Measurements from ENCODE around the gene RNF217. TPM values are rescaled to one million over a fixed set of nuclear protein-coding genes. Genes with fewer than 3 reads are reported as not detected.
"Not testable (repeated sequence)": the region's sequence is repeated elsewhere in the genome, so short reads cannot be mapped to it uniquely, and the experiment has no call there.

RNF217 gene
- total RNA-seq, 1 experiment from 2014 or later = not detected

GRCh38 chr6:125015152-125015551, 52.9 kb downstream of the RNF217 start:
- DNase-seq (ENCODE audit: low spot score) = no peak

DNA sequence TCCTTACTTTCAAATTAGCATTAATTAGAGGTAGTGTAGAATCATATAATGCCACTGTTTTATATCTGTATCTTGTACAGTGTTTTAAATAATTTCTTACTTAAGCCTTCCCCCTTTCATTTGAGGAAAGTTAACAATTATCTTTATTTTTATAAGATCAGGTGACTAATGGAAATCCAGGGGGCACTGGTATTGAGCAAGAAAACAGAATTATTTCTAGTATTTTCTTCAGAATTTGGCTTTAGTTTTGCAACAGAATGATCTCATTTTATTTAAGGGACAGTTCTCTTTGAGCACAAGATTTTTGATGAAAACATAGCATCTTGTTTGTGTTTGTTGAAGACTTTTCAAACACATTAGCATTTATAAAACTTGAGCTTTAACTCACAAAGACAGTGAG, 55.9 kb downstream of the RNF217 start:
- no peak for DNase-seq (ENCODE audit: low spot score)

GRCh38 chr6:125019281-125019680, 57.0 kb downstream of the RNF217 start:
- no peak for DNase-seq (ENCODE audit: low spot score)

- no peak for DNase-seq (ENCODE audit: low spot score)
Observed at GRCh38 chr6:125019918-125020317, 57.7 kb downstream of the RNF217 start.

- DNase-seq (ENCODE audit: low spot score) = no peak
Observed at GRCh38 chr6:125020385-125020784, 58.1 kb downstream of the RNF217 start.

DNA sequence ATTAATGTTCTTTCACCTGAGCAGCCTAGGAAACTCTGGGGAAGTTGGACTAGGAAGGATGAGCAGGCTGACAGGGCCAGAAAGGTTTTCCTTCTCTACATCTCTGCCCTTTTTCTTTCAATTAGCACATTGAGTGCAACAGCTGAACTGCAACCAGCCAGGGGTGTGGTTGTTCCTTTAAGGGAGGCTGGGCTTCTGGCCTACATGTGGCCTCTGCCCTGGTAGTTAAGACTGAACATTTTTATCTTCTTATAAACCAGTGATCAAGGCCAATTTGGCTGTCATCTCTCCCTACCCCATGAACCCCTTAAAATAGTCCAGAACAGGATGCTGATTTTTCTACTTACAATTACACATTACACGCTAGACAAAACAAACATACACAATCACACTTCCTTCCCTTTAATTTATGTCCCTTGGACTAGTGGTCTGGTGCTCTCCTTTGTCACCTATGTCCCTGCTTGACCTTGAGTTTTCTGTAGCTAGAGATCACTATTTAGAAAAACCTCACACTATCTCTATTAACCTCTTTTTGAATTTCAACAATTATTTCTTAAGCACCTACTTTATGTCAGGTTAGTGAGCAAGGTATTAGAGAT, 60.3 kb downstream of the RNF217 start:
- no peak for DNase-seq (ENCODE audit: low spot score)

GRCh38 chr6:125025164-125025854, 63.1 kb downstream of the RNF217 start:
- no peak for DNase-seq (ENCODE audit: low spot score)

- no peak for DNase-seq (ENCODE audit: low spot score)
Observed at GRCh38 chr6:125027287-125027686, 65.0 kb downstream of the RNF217 start.

DNA sequence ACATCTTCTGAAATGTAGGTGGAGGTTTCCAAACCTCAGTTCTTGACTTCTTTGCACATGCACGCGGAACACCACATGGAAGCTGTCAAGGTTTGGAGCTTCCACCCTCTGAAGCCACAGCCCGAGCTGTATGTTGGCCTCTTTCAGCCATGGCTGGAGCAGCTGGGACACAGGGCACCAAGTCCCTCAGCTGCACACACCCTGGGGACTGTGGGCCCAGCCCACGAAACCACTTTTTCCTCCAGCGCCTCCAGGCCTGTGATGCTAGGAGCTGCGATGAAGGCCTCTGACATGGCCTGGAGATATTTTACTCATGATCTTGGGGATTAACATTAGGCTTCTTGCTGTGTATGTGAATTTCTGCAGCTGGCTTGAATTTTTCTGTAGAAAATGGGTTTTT, 68.7 kb downstream of the RNF217 start:
- no peak for DNase-seq (ENCODE audit: low spot score)

- no peak for DNase-seq (ENCODE audit: low spot score)
Observed at GRCh38 chr6:125031385-125031784, 69.1 kb downstream of the RNF217 start.

DNA sequence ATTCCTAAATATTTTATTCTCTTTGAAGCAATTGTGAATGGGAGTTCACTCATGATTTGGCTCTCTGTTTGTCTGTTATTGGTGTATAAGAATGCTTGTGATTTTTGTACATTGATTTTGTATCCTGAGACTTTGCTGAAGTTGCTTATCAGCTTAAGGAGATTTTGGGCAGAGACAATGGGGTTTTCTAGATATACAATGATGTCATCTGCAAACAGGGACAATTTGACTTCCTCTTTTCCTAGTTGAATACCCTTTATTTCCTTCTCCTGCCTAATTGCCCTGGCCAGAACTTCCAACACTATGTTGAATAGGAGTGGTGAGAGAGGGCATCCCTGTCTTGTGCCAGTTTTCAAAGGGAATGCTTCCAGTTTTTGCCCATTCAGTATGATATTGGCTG, 72.7 kb downstream of the RNF217 start:
- DNase-seq (ENCODE audit: low spot score) = not testable (repeated sequence)

- DNase-seq (ENCODE audit: low spot score) = not testable (repeated sequence)
Observed at GRCh38 chr6:125036486-125036885, 74.2 kb downstream of the RNF217 start.

DNA sequence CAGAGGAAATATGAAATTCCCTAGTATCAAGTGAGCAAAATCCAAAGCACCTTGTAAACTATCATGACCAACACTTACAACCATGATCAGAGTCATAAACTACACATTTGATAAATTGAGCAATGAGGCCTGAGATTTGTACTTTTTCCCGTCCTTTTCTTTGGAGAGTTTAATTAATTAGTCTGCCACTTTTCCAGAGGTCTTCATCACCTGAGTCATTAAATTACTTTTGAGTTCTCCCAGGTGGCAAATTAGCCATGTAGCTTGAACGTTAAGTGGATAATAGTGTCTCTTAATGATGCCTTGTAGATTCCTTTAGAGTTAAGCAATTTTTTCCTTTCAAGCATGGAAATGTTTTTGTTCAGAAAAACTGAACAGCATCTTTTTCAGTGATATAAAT, 75.6 kb downstream of the RNF217 start:
- DNase-seq (ENCODE audit: low spot score) = no peak

DNA sequence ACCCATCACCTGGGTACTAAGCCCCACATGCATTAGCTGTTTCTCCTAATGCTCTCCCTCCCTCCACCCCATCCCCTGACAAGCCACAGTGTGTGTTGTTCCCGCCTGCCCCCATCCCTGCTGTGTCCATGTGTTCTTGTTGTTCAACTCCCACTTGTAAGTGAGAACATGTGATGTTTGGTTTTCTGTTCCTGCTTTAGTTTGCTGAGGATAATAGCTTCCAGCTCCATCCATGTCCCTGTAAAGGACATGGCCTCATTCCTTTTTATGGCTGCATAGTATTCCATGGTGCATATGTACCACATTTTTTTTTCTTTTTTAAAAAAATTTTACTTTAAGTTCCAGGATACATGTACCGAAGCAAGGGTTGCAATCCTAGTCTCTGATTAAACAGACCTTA, 76.7 kb downstream of the RNF217 start:
- DNase-seq (ENCODE audit: low spot score) = no peak

DNA sequence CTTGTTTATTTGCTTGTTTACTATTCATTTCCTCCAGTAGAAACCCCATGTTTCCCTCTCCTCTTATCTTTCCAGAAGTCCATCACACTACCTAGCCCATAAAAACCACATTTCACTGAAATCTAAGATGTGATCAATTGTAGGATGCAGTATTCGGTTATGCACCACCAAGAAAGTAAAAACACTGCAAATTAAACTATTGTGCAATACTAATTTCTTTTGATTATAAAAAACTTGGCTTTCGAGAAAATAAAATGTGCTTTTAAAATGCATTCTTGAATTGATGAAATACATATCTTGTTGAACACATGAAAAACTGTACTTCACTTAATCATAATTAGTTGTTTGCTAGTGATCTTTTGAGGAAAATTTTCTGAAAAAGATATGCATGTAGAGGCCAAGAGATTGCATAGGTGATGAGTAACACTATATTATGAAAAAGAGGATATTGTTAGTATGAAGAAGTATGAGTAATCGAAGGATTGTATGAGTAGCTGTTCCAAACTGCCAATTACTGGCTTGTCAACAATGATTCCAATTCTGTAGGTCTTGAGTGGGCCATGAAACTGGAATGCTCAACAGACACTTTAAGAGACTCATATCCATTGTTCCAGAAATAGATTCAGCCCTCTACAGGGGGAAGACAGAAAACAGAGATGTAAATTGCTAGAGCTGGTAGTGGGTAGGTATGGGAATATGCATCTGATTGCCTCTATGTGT, 79.7 kb downstream of the RNF217 start:
- DNase-seq (ENCODE audit: low spot score) = no peak

DNA sequence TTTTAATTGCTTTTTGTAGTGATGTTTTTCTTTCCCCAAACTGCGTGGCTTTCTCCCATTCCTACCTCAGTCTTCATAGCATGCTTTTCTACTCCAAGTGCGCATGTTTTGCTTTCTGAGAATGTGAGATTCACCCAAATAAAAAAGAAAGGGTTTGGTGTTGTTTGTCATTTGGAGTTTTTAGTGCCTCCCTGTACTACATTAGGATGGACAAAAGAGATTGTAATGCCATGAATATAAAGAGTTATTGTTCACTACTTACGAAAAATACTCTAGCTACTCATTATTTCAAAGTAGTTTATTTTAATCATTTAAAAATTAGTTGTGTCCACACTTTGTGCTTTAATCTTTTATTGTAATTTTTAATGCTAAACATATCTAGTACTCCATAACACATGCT, 81.8 kb downstream of the RNF217 start:
- DNase-seq (ENCODE audit: low spot score) = no peak

DNA sequence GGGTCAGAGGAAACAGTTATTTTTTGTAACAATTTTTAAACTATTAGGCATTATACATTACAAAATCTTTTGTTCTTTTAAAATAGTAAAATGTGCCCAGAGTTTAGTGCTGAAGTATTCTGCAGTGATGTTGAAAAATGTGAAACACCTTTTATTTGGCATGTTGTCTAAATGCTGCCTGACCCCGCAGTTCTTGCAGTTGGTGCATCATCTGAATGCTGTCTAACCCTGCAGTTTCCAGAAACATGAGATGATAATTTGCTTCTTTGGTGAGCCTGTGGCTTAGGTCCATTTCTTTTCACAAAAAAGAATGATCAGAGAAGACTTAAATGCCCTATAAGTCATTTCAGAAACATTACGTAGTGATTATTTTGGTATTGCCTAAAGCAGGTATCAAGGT, 82.4 kb downstream of the RNF217 start:
- DNase-seq (ENCODE audit: low spot score) = no peak

DNA sequence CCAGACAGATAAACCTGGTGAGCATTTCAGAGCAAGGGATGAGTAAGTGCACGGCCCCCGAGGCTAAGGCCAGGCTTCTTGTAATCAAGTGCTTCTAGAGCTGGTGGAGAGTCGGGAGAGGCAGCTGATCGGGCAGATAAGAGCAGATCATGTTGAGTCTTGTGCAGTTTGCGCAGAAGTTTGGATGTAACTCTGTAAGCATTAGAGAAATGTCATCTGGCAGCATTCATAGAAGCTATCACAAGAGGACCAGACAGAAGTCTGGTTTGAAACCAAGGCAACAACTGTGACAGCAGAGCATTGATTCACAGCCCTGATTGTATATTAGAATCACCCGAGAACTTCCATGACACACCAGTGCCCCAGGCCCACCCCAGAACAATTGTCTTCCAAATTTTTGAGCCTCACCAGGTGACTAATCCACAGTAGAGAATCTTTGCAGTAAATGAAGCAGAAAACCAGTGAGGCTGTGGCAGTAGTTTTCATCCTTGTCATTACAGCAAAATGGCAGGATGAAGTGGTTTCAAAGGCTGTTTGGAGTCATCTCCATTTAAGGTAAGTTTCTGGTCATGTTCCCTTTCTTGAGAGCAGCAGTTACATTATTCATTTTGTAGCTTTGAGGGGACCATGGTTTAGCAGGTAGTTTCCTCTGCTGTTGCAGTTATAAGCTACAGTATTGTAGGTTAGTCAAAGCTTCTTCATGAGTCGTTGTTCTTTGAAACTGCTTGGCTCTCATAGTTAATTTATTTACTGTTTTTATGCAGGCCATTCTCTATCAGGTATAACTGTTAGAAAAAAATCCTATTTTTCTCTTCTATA, 84.1 kb downstream of the RNF217 start:
- no peak for DNase-seq (ENCODE audit: low spot score)

DNA sequence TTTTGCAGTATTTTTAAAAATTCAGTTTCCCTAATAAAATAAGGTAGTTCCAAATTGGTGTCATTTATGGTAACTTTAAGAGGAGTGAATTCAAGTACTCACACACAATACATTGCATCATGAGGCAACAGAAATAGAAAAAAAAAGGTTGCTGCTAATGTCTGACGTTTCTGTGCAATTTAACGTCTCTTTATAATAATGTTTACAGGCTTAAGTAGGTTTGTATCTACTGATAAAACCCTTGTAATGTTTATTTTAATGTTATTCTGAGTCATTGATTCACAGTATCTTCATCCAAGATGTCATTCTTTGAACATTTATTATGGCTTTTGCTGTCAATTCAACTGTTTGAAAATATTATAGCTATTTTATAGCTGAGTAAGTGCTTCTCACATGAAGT, 86.0 kb downstream of the RNF217 start:
- DNase-seq (ENCODE audit: low spot score) = no peak

GRCh38 chr6:125050663-125051318, 88.6 kb downstream of the RNF217 start:
- no peak for DNase-seq (ENCODE audit: low spot score)

DNA sequence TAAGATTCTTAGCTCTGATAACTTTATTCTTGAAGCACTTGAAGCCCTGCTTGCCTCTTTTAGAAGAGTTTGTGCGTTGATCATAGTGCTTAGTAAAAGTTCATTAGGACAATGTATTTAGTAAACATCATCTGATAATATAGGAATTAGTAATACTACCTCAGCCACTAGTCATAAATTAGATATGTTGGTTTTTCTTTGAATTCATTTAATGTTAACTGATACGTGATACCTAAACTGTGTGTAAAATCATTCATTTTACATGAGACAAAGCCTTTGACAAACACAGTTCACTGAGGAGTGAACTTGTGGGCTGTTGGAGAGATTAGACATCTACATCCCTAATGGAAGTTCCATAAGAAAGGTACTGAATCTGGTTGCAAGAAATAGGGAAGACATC, 91.6 kb downstream of the RNF217 start:
- no peak for DNase-seq (ENCODE audit: low spot score)

DNA sequence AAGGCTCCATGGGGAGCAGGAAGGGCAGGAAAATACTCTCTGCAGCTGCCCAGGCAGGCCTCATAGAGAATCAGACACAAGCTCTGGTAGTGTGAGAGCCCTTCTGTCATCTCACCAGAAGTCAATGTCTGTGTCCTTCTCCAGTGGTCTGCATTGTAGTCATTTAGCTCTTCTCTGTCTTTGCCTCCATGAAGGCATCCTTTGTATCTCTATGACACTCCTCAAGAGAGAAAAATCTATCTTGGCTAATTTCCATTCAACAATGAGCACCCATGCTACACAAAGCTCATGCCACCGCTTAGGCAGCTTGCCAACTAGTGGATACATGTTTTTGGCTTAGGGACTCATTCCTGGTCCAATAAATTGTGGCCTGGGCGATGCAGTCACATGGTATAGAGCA, 92.1 kb downstream of the RNF217 start:
- no peak for DNase-seq (ENCODE audit: low spot score)
